ENCODE data around the gene SPSB4.

SPSB4 gene

DNA sequence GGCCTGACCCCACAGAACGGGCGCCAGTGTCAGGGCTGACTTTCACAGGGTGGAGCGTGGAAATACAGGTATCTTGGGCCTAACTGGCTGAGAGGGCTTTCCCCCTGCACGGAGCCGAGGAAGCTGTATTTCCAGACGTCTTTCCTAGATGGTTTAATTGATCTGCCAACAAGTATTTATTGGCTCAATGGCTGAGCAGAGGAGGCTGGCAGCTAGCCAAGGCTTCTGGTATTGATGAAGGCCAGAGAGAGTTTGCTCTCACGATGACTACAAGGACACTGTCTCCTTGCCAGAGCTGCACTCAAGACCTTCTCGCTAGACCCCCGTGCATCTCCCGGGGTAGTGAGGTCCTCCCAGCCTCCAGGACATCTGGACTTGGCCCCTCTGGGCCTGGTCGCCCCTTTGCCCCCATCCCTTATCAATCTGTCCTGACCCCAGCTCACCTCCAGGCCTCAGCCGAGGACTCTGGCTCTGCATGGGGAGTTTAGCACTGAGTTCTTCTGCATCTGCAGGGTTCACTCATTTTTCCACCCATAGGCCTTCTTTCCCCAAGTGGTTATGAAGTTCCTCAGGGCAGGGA, 20.6 kb downstream of the SPSB4 start:
- no peak overlapping the region for H3K4me3 ChIP-seq (ENCODE audit: low read depth, low read length)
- no peak for TF ChIP-seq CTCF (IDR thresholded peaks at IDR 0.05; ENCODE audit: low read depth, low read length)

DNA sequence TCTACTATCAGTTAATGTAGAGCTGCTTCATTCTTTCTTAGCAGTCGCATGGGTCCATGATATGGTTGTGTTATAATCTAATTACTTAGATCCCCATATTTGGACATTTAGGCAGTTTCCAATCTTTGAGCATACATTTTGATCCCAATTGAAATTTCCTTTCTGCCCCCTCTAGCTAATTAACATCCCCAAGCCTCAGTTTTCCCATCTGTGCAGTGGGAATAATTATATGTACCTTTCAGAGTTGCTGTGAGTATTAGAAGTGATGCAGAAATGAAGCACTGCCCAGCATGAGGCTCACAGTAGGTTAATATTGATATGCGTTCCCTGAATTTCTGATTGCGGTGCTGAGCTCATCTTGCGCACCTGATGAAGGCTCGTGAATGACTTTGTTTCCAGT, 21.8 kb downstream of the SPSB4 start:
- no peak for TF ChIP-seq CTCF (IDR thresholded peaks at IDR 0.05; ENCODE audit: low read depth, low read length)
- H3K4me3 ChIP-seq (ENCODE audit: low read depth, low read length) = no peak overlapping the region

GRCh38 chr3:141073580-141073979, 22.4 kb downstream of the SPSB4 start:
- no peak overlapping the region for H3K4me3 ChIP-seq (ENCODE audit: low read depth, low read length)
- no peak for TF ChIP-seq CTCF (IDR thresholded peaks at IDR 0.05; ENCODE audit: low read depth, low read length)

- no peak for TF ChIP-seq CTCF (IDR thresholded peaks at IDR 0.05; ENCODE audit: low read depth, low read length)
Observed at GRCh38 chr3:141074529-141074928, 23.4 kb downstream of the SPSB4 start.

GRCh38 chr3:141076036-141076773, 25.1 kb downstream of the SPSB4 start:
- H3K4me3 ChIP-seq (ENCODE audit: low read depth, low read length) = no peak overlapping the region
- TF ChIP-seq CTCF (IDR thresholded peaks at IDR 0.05; ENCODE audit: low read depth, low read length) = no peak

More at GRCh38 chr3:141074529-141074928, 23.4 kb downstream of the SPSB4 start:
- no peak overlapping the region for H3K4me3 ChIP-seq (ENCODE audit: low read depth, low read length)

DNA sequence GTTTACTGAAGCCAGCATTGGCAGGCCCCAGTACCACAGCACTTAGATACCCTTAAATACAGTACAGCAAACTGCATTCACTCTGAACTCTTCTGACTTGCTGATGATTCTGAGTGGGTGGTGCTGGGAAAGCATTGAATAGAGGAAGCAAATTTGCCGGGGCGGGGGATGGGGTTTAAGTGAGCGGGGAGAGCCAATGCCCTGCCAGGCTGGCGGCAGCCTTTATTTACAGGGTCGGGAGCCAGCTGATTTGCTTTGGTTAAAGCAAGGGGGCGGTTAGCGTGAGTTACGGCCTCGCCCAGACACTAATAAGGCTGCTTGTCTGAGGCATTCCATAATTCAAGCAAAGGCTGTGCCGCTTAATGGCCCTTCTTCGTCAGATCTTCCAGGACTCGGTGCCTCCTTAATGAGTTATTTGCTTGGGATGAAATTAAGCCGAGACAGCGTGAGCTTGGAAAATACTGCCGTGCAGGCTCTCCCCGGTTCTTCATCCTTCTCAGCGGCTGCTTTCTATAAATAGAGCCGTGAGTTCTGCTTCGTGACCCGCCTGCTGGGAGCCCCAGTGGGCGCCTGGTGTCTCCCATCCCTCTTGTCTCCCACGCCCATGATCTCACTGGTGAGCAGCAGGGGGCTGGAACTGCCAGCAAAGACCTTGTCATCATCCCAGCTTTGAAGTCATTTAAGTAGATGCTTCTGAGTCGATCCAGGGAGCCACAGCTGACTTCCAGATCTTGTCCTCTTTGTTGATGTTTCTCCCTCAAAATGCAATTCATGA, 25.8 kb downstream of the SPSB4 start:
- H3K4me3 ChIP-seq (ENCODE audit: low read depth, low read length) = no peak overlapping the region
- TF ChIP-seq CTCF (IDR thresholded peaks at IDR 0.05; ENCODE audit: low read depth, low read length) = no peak

- TF ChIP-seq CTCF (IDR thresholded peaks at IDR 0.05; ENCODE audit: low read depth, low read length) = no peak
Observed at GRCh38 chr3:141077631-141078030, 26.5 kb downstream of the SPSB4 start.

More at GRCh38 chr3:141077631-141078030, 26.5 kb downstream of the SPSB4 start:
- no peak overlapping the region for H3K4me3 ChIP-seq (ENCODE audit: low read depth, low read length)

Data from WI38 (cell line).